ENCODE results near the gene RHOV.

RHOV gene, protein sequence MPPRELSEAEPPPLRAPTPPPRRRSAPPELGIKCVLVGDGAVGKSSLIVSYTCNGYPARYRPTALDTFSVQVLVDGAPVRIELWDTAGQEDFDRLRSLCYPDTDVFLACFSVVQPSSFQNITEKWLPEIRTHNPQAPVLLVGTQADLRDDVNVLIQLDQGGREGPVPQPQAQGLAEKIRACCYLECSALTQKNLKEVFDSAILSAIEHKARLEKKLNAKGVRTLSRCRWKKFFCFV

GRCh38 chr15:40873694-40874561, at the start of gene RHOV:
TSS of gene RHOV (minus strand) at chr15:40874234. CDS start at chr15:40874139, 95 bp downstream.
- DNase-seq (ENCODE audit: low spot score): peak; percentile 71

DNA sequence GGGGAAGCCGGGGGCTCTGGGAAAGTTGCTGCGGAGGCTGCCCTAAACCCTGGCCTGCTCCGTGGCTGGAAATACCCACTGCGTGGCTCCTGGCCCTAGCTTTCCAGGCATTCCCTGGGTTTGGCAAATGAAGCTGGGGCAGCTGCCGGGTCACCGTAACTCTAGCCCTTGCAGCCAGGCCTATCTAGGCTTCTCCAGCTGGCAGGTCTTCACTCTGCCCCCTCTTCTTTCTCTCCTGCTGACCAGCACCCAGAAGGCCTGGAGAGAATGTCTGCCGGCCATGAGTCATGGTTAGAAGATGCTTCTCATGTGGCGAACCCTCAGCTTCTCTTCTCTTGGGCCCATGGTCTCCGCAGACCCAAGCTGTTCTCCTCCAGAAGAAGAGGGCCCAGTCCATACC, 49.5 kb upstream of the RHOV start:
- no peak for DNase-seq (ENCODE audit: low spot score)

- no peak for DNase-seq (ENCODE audit: low spot score)
Measured at GRCh38 chr15:40922608-40923005, 48.6 kb upstream of the RHOV start.

GRCh38 chr15:40921949-40922607, 48.0 kb upstream of the RHOV start:
- DNase-seq (ENCODE audit: low spot score): no peak

GRCh38 chr15:40918799-40919392, 44.9 kb upstream of the RHOV start:
- no peak for DNase-seq (ENCODE audit: low spot score)

DNA sequence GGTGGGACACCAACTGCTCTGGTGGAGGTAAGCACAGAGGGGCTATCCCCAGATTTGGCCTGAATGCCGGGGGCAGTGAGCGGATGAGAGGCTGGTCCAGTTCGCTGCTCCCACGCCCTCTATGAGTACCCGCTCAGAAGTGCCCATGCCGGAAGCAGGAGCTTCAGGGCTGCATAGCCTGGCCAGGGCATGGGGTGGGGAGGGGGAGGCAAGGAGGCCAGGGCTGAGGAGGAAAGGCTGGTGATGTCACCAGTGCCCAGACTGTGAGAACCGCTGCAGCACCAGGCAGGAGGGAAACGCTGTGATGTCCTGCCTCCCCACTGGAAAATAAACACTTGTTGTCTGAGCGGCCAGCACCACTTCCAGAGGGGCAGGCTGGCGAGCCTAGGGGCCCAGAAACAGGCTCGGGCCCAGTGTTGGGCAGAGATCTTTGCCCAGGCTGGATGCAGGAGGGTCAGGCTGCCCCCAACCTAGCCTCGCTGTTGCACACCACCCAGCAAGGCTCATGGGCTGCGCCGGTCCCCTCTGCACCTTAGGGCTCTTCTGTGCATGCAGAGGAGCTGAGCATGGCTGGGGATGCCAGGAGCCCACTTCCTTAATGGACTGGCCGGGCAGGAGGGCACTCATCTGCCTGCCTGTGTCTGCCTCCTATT, 44.2 kb upstream of the RHOV start:
- DNase-seq (ENCODE audit: low spot score): no peak

- DNase-seq (ENCODE audit: low spot score): no peak
Measured at GRCh38 chr15:40917585-40917984, 43.6 kb upstream of the RHOV start.

DNA sequence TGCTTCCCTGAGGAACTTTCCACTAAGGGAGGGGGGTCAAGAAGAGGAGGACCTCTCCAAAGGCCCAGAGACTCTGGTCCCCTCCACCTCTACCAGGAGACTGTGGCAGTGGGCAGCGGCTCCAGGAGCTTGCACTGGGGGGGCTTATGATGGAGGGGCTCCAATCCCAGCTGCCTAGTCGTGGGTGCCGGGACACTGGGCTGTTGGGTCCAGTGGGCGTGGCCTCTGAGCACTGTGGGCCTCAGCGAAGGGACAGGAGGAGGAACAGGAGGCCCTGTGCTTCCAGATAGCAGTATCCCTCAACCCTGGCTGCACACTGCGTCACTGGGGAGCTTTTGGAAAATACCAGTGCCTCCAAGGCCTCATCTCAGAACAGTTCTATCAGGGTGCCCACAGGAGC, 41.6 kb upstream of the RHOV start:
- no peak for DNase-seq (ENCODE audit: low spot score)

- no peak for DNase-seq (ENCODE audit: low spot score)
Measured at GRCh38 chr15:40915116-40915661, 41.2 kb upstream of the RHOV start.

- no peak for DNase-seq (ENCODE audit: low spot score)
Measured at GRCh38 chr15:40914486-40914885, 40.5 kb upstream of the RHOV start.

DNA sequence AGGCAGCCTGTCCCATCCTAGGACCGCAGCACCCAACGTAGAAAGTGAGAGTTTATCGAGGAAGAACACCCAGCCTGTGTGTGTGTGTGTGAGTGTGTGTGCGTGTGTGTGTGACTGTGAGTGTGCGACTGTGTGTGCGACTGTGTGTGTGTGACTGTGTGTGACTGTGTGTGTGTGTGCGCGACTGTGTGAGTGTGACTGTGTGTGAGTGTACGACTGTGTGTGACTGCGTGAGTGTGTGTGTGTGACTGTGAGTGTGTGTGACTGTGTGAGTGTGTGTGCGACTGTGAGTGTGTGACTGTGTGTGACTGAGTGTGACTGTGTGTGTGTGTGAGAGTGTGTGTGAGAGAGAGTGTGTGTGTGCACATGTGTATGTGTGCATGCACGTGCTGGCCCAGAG, 40.0 kb upstream of the RHOV start:
- DNase-seq (ENCODE audit: low spot score): no peak

DNA sequence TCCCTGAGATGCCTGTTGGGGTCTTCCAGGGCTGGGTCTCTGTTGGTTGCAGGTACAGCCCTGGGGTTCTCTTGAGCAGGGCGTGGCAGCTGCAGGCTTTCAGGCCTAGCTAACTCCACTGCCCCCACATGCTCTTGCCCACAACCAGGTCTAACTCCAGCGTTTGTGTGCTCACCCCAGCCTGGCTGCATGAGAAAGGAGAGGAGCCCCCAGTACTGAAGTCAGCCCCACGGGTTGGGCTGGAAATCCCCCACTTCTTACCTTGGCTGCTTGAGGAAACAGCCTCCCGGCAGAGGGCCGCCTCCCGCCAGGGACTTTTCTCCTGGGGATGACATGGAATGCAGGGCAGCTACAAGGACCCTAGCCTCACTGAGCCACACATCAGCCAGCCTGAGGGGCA, 38.4 kb upstream of the RHOV start:
- DNase-seq (ENCODE audit: low spot score): no peak

DNA sequence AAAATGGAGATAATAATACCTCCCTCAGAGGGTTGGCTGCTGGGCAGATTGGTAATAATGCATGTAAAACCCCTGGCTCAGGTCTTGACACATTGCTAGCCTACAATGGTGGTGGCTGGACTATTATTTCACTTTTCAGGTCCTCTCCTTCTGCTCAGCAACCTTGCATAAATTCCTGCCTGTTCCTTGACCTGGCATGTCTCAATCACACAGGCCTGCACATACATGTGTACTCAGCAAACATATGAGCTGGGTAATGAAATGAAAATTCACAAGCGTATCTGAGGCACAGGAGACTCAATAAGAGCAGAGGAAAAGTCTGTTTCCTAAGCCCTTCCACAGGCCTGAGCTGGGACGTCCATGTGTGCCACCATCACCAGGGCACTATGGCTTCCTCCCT, 37.7 kb upstream of the RHOV start:
- DNase-seq (ENCODE audit: low spot score): no peak

- no peak for DNase-seq (ENCODE audit: low spot score)
Measured at GRCh38 chr15:40911141-40911540, 37.1 kb upstream of the RHOV start.

DNA sequence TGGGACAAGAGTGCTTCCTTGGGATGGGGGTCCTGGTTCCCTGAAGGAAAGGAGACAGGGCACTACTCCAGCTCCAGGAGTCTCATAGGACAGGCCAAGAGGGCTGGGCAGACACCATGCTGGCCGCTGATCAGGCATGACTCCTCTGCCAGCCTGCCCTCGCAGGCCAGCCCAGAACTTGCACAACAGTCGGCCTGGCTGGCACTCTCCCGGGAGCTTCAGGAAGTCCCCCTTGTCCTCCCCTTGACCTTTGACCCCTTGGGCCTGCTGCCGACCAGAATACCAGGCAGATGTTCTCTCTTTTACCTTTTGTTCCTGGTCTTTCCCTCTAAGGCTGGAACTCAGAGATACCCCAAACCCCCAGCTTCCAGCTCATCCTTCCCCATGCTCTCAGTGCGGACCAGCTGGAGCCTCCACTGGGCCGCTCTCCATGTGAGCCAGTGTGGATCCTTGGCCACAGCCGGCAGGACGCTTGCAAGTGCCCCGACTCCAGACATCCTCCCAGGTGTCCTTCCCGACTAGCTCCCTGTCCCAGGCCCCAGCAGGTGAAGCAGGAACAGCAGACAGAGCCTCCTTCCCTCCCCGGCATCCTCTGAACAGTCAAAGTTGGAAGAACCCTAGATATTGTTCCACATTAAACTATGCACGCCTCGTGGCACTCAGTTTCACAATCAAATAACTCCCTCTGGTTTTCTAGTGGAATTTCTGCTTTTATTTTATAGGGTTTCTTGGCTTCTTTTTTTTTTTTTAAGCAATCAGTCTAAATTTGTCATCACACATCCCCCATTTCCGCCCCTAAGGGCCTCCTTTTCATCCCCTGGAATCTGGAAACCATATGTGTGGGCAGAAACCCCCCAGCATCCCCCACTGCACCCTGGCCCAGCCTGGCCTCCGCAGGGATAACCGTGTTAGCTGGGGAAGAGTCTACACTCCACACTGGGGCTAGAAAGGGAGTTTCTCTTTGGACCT, 35.9 kb upstream of the RHOV start:
- DNase-seq (ENCODE audit: low spot score): no peak

GRCh38 chr15:40908095-40908494, 34.1 kb upstream of the RHOV start:
- no peak for DNase-seq (ENCODE audit: low spot score)

DNA sequence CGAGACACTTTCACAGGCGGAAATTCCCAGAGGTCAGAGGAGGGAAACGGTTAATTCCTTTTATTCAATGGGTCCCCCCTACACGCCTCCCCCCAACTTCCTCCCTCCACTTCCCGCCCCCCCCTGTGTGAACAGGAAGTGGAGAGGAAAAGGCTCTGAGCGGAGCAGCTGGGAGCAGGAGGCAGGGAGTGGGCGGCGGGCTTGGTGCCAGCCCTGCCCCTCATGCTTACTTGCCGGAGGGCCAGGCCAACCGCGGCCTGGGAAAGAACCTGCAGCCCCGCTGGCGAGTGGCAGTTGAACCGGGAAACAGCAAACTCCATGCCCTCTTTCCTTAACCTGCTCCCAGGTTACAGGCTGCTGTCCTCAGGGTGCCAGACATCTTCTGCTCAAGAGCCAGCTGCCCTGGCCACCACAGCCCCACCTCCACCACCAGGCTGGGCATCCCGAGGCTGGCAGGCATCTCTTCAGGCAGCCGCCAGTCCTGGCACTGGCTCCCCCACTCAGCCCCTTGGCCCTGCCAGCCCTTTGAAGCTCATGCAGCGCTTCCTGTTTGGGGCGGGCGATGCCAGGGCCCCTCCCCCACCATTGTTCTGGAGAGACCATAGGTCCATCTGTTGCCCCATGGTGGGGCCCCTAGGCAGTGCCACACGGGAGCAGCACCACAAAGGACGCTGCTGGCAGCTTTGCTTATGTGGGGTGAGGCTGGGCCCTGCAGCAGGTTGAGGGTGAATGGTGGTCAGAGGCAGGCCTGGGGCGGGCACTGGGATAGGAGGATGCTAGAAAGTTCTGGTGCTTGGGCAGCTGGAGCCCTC, 33.2 kb upstream of the RHOV start:
- DNase-seq (ENCODE audit: low spot score): peak; percentile 64

DNA sequence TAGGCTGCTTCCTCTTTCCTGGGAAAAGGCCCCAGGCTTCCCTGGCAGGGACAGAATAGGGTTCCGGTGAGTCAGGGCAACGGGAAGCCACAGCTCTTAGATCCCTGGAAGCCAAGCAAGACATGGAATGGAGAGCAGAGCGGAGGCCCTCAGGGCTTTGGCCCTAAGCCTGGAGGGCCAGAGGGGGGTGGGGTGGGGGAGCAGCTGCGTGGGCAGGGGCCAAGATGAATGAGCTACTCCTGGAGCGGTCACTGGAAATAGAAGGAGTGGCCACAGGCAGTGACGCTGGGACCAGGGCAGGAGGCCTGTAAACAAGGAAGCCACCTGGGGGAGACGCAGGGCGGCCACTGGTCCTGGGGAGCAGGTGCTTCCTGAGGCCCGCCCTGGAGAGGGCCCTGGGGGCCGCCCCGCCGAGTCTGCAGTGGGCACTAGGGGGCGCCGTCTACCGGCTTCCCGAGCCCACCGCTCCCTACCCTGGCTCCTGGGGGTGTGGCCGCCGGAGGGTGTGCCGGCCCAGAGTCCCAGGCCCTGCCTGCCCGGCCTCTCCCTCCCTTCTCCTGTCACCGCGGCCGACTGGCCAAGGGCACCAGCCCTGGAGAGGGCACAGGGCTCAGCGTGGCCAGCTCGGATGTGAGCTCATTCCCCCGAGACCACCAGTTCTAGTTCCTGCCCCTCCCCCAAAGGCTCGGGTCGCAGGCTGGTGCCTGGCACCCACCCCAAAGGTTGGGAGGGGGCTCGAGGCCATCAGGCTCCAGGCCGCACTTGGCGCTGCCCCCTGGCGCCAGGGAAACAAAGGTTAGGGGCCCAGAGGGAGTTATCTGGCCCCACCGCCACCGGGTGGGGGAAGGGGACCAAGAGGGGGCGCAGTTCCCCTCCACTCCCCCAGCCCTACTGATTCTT, 32.3 kb upstream of the RHOV start:
- peak; percentile 63 for DNase-seq (ENCODE audit: low spot score)
